Astrocyte of the cerebellum (primary cell): Measurements from ENCODE around the gene RP2.

Source experiments
- DNase-seq: peaks from one replicate; pipeline ENCODE4 v3.0.0-alpha.2; 2011; ENCODE audit warnings: low read depth
- H3K4me3 ChIP-seq: 2 replicates; pipeline ENCODE4 v1.5.1; 2011; ENCODE audit warnings: mild to moderate bottlenecking, low read depth, low read length, moderate library complexity
- CTCF ChIP-seq: IDR thresholded peaks from 2 replicates; pipeline ENCODE4 v1.5.1; 2012; ENCODE audit warnings: low read length, low read depth, moderate library complexity, mild to moderate bottlenecking; ENCODE audit errors: missing control alignments
- in situ Hi-C: cut with HindIII; loops from 2 replicates; pipeline ENCODE4 v1.10.0; 2017; ENCODE audit warnings: low sequenced_read_pairs

RP2 gene

DNA sequence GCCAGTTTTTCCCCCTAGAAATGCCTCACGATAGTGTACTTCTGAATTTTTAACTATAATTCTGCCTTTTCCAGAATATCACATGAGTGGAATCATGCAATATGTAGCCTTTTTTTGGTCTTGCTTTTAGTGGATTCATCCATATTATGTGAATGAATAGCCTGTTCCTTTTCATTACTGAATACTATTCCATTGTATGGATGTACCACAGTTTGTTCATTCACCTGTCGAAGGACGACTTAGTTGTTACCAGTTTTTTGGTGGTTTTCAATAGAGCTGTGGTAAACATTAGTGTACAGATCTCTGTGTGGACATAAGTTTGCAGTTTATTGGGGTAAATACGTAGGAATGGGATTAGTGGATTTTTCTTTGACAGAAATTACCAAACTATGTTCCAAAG lies 83.4 kb downstream of the RP2 start:
- DNase-seq: no peak
- in situ Hi-C loops: no loop called here
- TF ChIP-seq CTCF: no peak

GRCh38 chrX:46922611-46923010 lies 85.8 kb downstream of the RP2 start:
- no peak for DNase-seq
- TF ChIP-seq CTCF: no peak
- in situ Hi-C loops: no loop called here
- no peak overlapping the region for H3K4me3 ChIP-seq

More for the DNA sequence above, 83.4 kb downstream of the RP2 start:
- no peak overlapping the region for H3K4me3 ChIP-seq

- no peak for DNase-seq
- H3K4me3 ChIP-seq: no peak overlapping the region
- TF ChIP-seq CTCF: no peak
- in situ Hi-C loops: no loop called here
These were observed 90.9 kb downstream of the RP2 start for GRCh38 chrX:46927718-46928117.

DNA sequence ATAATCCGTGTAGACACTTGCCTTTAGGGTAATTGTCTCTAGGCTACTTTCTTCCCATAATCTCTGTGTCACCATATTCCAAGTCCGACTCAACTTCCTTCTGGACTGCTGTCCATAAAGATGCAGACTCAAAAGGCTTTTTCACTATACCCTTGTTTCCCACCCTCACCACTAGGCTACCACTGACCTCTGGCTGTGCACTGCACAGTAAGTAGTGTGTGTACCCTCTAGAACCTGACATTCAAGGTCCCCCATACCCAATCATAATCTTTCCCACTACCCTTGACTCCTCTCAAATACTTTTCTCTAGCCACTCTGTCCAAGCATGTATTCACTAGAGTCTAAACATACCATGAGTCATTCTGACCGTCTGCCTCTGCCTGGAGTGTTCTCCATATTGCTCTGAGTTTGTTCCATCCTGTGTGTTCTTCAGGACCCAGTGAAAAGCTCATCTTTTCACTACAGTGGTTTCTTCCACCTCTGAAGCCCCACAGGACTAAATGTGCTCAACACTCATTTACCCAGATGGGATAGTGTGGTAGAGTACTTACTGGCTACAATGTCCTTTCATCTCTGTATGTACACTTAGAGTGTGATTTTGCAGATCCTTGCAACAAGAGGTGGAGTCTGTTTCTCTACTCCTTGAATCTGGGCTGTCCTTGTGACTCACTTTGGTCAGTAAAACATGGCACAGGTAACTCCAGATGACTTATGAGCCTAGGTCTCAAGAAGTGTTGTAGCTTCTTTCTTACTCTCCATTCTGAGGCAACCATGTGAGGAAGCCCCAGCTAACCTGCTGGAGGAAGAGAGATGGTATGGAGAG lies 92.8 kb downstream of the RP2 start:
- no peak for DNase-seq
- no peak overlapping the region for H3K4me3 ChIP-seq
- no peak for TF ChIP-seq CTCF
- in situ Hi-C loops: no loop called here
